GM23248 (cell line): Measurements from ENCODE around the gene TMEM132A.

ENCODE experiments used
- EZH2 ChIP-seq: fragments of 200-600 bp; sonication (generic); IDR thresholded peaks from 2 replicates; pipeline ENCODE4 v1.6.1; 2018; ENCODE audit warnings: antibody characterized with exemption, mild to moderate bottlenecking; ENCODE audit not compliant: insufficient read depth, poor library complexity, severe bottlenecking
- EZH2phosphoT487 ChIP-seq: fragments of 200-600 bp; sonication (generic); IDR thresholded peaks from 2 replicates; pipeline ENCODE4 v1.6.1; 2018; ENCODE audit warnings: antibody characterized with exemption, moderate library complexity, mild to moderate bottlenecking, low read depth; ENCODE audit not compliant: insufficient read depth

GRCh38 chr11:60915248-60915914, 8.9 kb upstream of the TMEM132A start:
- TF ChIP-seq EZH2 (no peak), EZH2phosphoT487 (no peak)
